Uterus (tissue), 2 donors: ENCODE data around the gene USP21.

Experiments
- CTCF ChIP-seq, 4 experiments: fragments of 200-600 bp in 2 of 4; fragments of 450-650 bp in 2 of 4; sonication (generic) in 2 of 4; IDR thresholded peaks; one replicate each; pipeline ENCODE4 v1.5.1; 2016 to 2019; ENCODE audit warnings: antibody characterized with exemption in 4 of 4, mild to moderate bottlenecking in 2 of 4, moderate library complexity in 1 of 4
- POLR2A ChIP-seq, 2 donors: fragments of 450-650 bp; IDR thresholded peaks; one replicate each; pipeline ENCODE4 v1.6.1; 2016; ENCODE audit warnings: antibody characterized with exemption in 2 of 2, mild to moderate bottlenecking in 1 of 2, moderate library complexity in 1 of 2

- TF ChIP-seq CTCF (IDR thresholded peaks at IDR 0.05) (no peak), POLR2A (IDR thresholded peaks at IDR 0.05) (no peak)
These were observed 12.4 kb downstream of the USP21 start for GRCh38 chr1:161171696-161172095.
